PC-3 (cell line): ENCODE results near the gene COA1. TPM values are rescaled to one million over a fixed set of nuclear protein-coding genes. Genes with fewer than 3 reads are reported as not detected.

Experiments used
- ATAC-seq: fragments of 200-7000 bp; cut with Tn5 transposase; 2 replicates; pipeline ENCODE4 v1.9.1; 2020; ENCODE audit warnings: mild to moderate bottlenecking, moderate library complexity
- BruUV-seq: library from RNA; stranded (reverse); fragments of 400-500 nt; replicated peaks from 2 replicates; lab custom pipeline; 2021; lab: Mats Ljungman, UMichigan
- CTCF ChIA-PET: fragments of 300-600 bp; sonication (Branson Sonifier 250); formaldehyde crosslinking; loops from one replicate; lab custom pipeline; 2022; ENCODE audit warnings: antibody characterized with exemption; lab: Charles Lee
- POLR2A ChIA-PET: fragments of 300-600 bp; sonication (Branson Sonifier 250); formaldehyde crosslinking; loops from one replicate; lab custom pipeline; 2022; ENCODE audit warnings: antibody characterized with exemption; ENCODE audit not compliant: unreplicated experiment; lab: Charles Lee
- DNase-seq: peaks from one replicate; pipeline ENCODE4 v3.0.0-alpha.2; 2015
- H2AFZ ChIP-seq: fragments of 300-600 bp; sonication (generic); 2 replicates; pipeline ENCODE4 v1.6.0; 2016; ENCODE audit warnings: antibody characterized with exemption, low read length
- H3F3A ChIP-seq: fragments of 300-600 bp; sonication (generic); one replicate; pipeline ENCODE4 v1.6.0; 2017; ENCODE audit warnings: antibody characterized with exemption, low read length, control low read depth, mild to moderate bottlenecking; ENCODE audit not compliant: unreplicated experiment
- H3K27ac ChIP-seq: fragments of 300-600 bp; sonication (generic); 2 replicates; pipeline ENCODE4 v1.5.1; 2016; ENCODE audit warnings: mild to moderate bottlenecking, low read length
- H3K27me3 ChIP-seq: fragments of 300-600 bp; sonication (generic); 2 replicates; pipeline ENCODE4 v1.6.1; 2016; ENCODE audit warnings: low read length, mixed read lengths
- H3K36me3 ChIP-seq: fragments of 300-600 bp; sonication (generic); 2 replicates; pipeline ENCODE4 v1.6.1; 2016; ENCODE audit warnings: low read depth, mixed run types, low read length, mixed read lengths
- H3K4me1 ChIP-seq: fragments of 300-600 bp; sonication (generic); 2 replicates; pipeline ENCODE4 v1.5.1; 2016; ENCODE audit warnings: low read length; ENCODE audit not compliant: insufficient read depth
- H3K4me2 ChIP-seq: fragments of 300-600 bp; sonication (generic); 2 replicates; pipeline ENCODE4 v1.6.0; 2016; ENCODE audit warnings: low read length
- H3K4me3 ChIP-seq: fragments of 300-600 bp; sonication (generic); 2 replicates; pipeline ENCODE4 v1.5.1; 2016; ENCODE audit warnings: mild to moderate bottlenecking, low read length, mixed read lengths
- H3K79me2 ChIP-seq: fragments of 300-600 bp; sonication (generic); 2 replicates; pipeline ENCODE4 v1.6.1; 2017; ENCODE audit warnings: low read length, mixed read lengths
- H3K9ac ChIP-seq: fragments of 300-600 bp; sonication (generic); 2 replicates; pipeline ENCODE4 v1.6.0; 2016; ENCODE audit warnings: mild to moderate bottlenecking, low read length
- H3K9me2 ChIP-seq: fragments of 300-600 bp; sonication (generic); replicated peaks from 2 replicates; pipeline ENCODE4 v1.6.1; 2016; ENCODE audit warnings: mixed run types, low read length, mixed read lengths
- H3K9me3 ChIP-seq: fragments of 300-600 bp; sonication (generic); 2 replicates; pipeline ENCODE4 v1.6.1; 2016; ENCODE audit warnings: low read length, mixed read lengths
- H4K20me1 ChIP-seq: fragments of 300-600 bp; sonication (generic); 2 replicates; pipeline ENCODE4 v1.6.1; 2016; ENCODE audit warnings: low read length, mixed read lengths
- CTCF ChIP-seq: fragments of 300-600 bp; sonication (generic); conservative IDR thresholded peaks from 2 replicates; pipeline ENCODE4 v1.5.1; 2017; ENCODE audit warnings: antibody characterized with exemption, low read depth, mild to moderate bottlenecking, low read length
- EZH2 ChIP-seq: fragments of 300-600 bp; sonication (generic); IDR thresholded peaks from one replicate; pipeline ENCODE4 v1.6.1; 2017; ENCODE audit warnings: antibody characterized with exemption, mild to moderate bottlenecking, low read length; ENCODE audit not compliant: unreplicated experiment
- EZH2phosphoT487 ChIP-seq: fragments of 300-600 bp; sonication (generic); IDR thresholded peaks from 2 replicates; pipeline ENCODE4 v1.6.1; 2018; ENCODE audit warnings: mild to moderate bottlenecking, antibody characterized with exemption, low read length, borderline replicate concordance
- intact Hi-C: fragments of 100-400 bp; cut with micrococcal nuclease; formaldehyde crosslinking; loops from 2 replicates; pipeline ENCODE4 v1.9.0; 2023
- total RNA-seq: library from RNA; depleted of rRNA; stranded (reverse); fragments of >200 nt; gene quantifications from 2 replicates; pipeline ENCODE4 v1.2.3, GENCODE V29; 2014

Gene COA1
- total RNA-seq, 1 experiment from 2014 or later: 82.0 TPM

- POLR2A ChIA-PET: interaction anchor here (0.6 kb wide), 1 partner anchor 30 kb away, joined by 35 read pairs; the partner anchor contains the start of gene STK17A
- Histone ChIP-seq H3K4me3 (no peak overlapping the region), H3K27ac (no peak overlapping the region), H3K4me2 (no peak overlapping the region), H3K9ac (no peak overlapping the region), H3F3A (no peaks in the 10 kb centered on the region), H3K4me1 (peaks cover 8% of the 10 kb centered on the region), H3K9me3 (no peaks in the 10 kb centered on the region), H3K9me2 (no peaks in the 10 kb centered on the region), H3K27me3 (no peaks in the 10 kb centered on the region), H3K79me2 (peaks cover 87% of the 10 kb centered on the region), H4K20me1 (peaks cover 38% of the 10 kb centered on the region), H2AFZ (no peak overlapping the region), H3K36me3 (peaks cover 71% of the 10 kb centered on the region)
- TF ChIP-seq EZH2: no peak
- ATAC-seq (no peak), DNase-seq (no peak)
- TSS peak; percentile 1 for BruUV-seq
- CTCF ChIA-PET: no interaction called here
- intact Hi-C loops: no loop called here
Measured at GRCh38 chr7:43612599-43613589, 116.4 kb downstream of the COA1 start.

DNA sequence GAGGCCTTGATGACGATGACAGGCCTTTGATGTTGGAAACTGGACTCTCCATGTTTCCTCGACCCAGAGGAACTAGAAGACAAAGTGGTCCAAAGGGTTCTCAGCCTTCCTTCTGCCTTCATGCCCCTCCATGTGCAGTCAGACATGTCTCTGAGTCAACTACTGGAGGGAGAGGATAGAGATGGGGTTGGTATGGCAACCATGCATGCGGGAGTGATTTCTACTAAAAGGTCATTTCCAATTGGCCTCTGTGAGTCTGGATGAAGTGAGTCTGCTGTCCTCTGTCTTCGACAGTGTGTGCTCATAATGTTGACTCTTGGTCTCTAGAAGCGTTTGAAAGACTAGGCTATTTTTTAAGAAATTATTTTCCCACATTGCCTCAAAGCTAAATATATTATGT, 117.2 kb downstream of the COA1 start:
- POLR2A ChIA-PET: no interaction called here
- no peak overlapping the region for H3K27ac ChIP-seq

DNA sequence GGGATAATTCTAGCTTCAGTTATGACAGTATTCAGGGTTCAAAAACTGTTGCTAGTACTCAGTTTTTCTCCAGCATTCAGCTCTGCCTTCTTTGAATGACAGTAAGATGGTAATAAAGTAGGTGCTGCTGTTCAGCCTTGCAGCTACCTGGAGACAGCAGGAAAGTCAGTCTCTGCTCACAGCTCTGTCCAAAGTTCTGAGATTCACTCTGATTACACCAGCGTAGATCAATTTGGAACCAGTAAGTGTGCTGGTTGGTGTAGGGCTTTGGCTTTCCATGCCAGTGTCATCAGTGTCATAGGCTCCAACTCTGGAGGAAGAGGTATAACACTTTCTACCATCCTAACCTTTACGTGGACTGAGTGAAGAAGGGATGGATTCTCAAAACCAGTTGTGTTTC, 120.2 kb downstream of the COA1 start:
- H2AFZ ChIP-seq: no peak overlapping the region
- no peaks in the 10 kb centered on the region for H3K9me2 ChIP-seq
- ATAC-seq: no peak
- H3K4me3 ChIP-seq: no peak overlapping the region
- H4K20me1 ChIP-seq: peaks cover 46% of the 10 kb centered on the region
- H3K4me1 ChIP-seq: no peaks in the 10 kb centered on the region
- DNase-seq: no peak
- no peak overlapping the region for H3K27ac ChIP-seq
- ChIA-PET CTCF (interaction anchor here (0.5 kb wide), 1 partner anchor 27 kb away, joined by 8 read pairs; no protein-coding TSS in a partner anchor), POLR2A (interaction anchor here (1.1 kb wide), 1 partner anchor 27 kb away, joined by 5 read pairs; the partner anchor contains the start of gene STK17A)
- BruUV-seq: no TSS peak
- TF ChIP-seq CTCF: no peak
- TF ChIP-seq EZH2phosphoT487: no peak
- no peak for TF ChIP-seq EZH2
- H3K27me3 ChIP-seq: no peaks in the 10 kb centered on the region
- no peaks in the 10 kb centered on the region for H3F3A ChIP-seq
- H3K9me3 ChIP-seq: no peaks in the 10 kb centered on the region
- no peak overlapping the region for H3K9ac ChIP-seq
- no peak overlapping the region for H3K4me2 ChIP-seq
- H3K36me3 ChIP-seq: peaks cover 66% of the 10 kb centered on the region
- intact Hi-C loops: no loop called here
- H3K79me2 ChIP-seq: peaks cover 84% of the 10 kb centered on the region

More for the DNA sequence above, 117.2 kb downstream of the COA1 start:
- Histone ChIP-seq H2AFZ (no peak overlapping the region), H4K20me1 (peaks cover 43% of the 10 kb centered on the region), H3K27me3 (no peaks in the 10 kb centered on the region), H3F3A (no peaks in the 10 kb centered on the region), H3K9me2 (no peaks in the 10 kb centered on the region), H3K36me3 (peaks cover 68% of the 10 kb centered on the region), H3K4me1 (0 out of 2 replicates have a peak, but pooled peaks cover under 1% of the 10 kb centered on the region), H3K9me3 (no peaks in the 10 kb centered on the region), H3K4me2 (no peak overlapping the region), H3K79me2 (peaks cover 83% of the 10 kb centered on the region), H3K9ac (no peak overlapping the region), H3K4me3 (no peak overlapping the region)
- CTCF ChIA-PET: no interaction called here
- TF ChIP-seq EZH2: no peak
- BruUV-seq: no TSS peak
- ATAC-seq (no peak), DNase-seq (no peak)
- intact Hi-C loops: no loop called here
